HG03342 (cell line): ENCODE measurements around the gene CATSPER3.

Experiments
- ATAC-seq: cut with Tn5 transposase; IDR thresholded peaks from one replicate; pipeline ENCODE4 v1.9.1; 2021; ENCODE audit warnings: mild to moderate bottlenecking, moderate library complexity; ENCODE audit not compliant: unreplicated experiment

The CATSPER3 gene

GRCh38 chr5:135059000-135059923, 91.6 kb downstream of the CATSPER3 start:
- ATAC-seq: no peak

DNA sequence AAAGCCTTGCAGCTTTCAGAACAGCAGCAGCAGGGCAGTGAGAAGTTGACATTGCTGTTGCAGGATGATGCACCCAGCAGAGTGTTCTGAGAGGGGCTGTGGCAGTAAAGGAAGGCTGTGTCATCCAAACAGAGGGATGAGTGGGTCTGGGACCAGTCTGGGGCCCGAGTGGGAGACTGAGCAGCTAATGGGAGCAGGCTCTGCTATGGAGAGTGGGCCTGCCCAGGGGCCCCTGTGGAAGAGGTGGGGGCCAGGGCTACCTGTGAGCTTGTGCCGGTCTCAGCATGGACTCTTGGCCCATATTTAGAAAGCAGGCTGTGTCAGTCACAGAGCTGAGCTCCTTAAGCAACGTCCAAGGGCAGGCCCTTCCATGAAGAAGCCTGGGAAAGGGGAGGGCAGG, 92.3 kb downstream of the CATSPER3 start:
- ATAC-seq: no peak

DNA sequence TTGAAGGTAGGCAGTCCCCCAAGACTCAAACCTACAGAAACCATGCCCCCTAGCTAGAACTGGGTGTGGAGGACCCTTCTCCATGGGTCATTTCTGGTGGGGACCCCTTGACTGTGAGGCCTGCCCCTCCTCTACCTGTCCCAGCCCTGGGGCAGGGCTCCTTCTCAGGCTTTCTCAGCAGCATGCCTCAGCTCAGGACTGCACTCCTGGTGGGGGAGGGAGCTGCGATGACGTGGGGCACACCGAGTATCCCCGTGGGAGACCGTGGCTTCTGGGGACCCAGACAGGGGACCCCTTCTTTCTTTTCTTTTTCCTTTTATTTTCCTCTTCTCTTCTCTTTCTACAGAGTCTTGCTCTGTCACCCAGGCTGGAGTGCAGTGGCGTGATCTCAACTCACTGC, 93.3 kb downstream of the CATSPER3 start:
- no peak for ATAC-seq
